AG09319 (cell line): ENCODE results near the gene KRT86.
"Not testable (repeated sequence)": the region's sequence is repeated elsewhere in the genome, so short reads cannot be mapped to it uniquely, and the experiment has no call there.

Experiments
- DNase-seq: peaks from one replicate; pipeline ENCODE4 v3.0.0-alpha.2; 2010; ENCODE audit warnings: low read depth; ENCODE audit errors: extremely low read depth
- CTCF ChIP-seq: IDR thresholded peaks from 2 replicates; pipeline ENCODE4 v1.5.1; 2011; ENCODE audit warnings: low read depth, mild to moderate bottlenecking, inconsistent platforms, low read length, moderate library complexity

Gene KRT86

GRCh38 chr12:52300796-52301691 is 26.6 kb downstream of the KRT86 start:
- no peak for DNase-seq
- no peak for TF ChIP-seq CTCF

DNA sequence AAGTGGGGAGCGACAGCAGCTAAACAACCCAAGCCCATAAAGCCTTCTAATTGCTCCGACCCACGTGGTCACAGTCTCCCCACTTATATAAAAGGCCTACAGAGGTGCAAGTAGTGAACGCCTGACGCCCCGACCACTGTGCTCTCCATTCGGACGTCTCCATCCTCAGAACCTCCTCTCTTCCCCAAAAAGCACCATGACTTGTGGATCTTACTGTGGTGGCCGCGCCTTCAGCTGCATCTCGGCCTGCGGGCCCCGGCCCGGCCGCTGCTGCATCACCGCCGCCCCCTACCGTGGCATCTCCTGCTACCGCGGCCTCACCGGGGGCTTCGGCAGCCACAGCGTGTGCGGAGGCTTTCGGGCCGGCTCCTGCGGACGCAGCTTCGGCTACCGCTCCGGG is 27.3 kb downstream of the KRT86 start:
- DNase-seq, result not testable (repeated sequence)

GRCh38 chr12:52302242-52302914 is 27.9 kb downstream of the KRT86 start:
- not testable (repeated sequence) for DNase-seq

GRCh38 chr12:52304941-52305411 is 30.5 kb downstream of the KRT86 start:
- not testable (repeated sequence) for DNase-seq

- no peak for DNase-seq
- TF ChIP-seq CTCF, result peak; percentile 14; the same call in 1 of the 2 replicates
Measured at GRCh38 chr12:52305921-52306705, 31.7 kb downstream of the KRT86 start.

GRCh38 chr12:52306731-52307130 is 32.3 kb downstream of the KRT86 start:
- TF ChIP-seq CTCF, result no peak
- no peak for DNase-seq

DNA sequence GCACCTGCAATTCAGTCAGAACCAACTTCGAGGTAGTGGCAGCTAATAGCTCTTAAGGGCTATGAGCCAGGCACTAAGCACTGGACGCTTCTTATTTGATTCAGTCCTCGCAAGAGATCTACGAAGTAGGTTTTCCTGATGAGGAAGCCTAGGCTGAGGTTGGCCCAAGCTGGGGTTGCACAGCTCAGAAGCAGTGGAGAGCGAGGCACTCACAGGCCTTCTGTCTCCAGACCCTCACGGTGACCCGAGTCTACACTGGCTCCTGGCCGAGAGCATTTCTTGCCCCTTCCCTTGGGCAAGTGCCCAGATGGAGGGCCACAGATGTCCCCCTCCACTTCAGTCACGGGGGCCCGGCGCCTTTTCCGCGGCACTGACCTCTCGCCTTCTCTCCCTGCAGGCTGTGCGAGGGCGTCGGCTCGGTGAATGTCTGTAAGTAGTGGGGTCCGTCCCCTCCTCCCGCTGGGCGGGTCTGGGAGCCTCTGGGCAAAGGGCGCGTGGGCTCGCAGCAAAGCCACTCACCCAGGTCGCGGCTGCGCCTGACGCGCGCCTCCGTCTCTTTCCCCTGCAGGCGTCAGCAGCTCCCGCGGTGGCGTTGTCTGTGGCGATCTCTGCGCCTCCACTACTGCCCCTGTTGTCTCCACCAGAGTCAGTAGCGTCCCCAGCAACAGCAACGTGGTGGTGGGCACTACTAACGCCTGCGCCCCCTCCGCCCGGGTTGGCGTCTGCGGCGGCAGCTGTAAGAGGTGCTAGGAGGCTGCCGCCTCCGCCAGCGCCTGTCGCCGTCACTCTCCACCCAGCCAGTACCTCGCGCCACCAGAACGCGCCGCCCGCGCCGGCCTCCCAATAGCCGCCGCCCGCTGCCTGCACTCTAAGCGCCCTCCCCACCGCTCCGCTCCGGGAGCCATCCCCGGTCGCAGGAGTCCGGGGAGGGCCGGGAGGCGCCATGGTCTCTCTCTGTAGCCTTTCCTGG is 33.7 kb downstream of the KRT86 start:
- DNase-seq, result peak; percentile 8
- no peak; the same call in 1 of the 2 replicates for TF ChIP-seq CTCF

- TF ChIP-seq CTCF, result no peak
- no peak for DNase-seq
Measured at GRCh38 chr12:52308806-52309425, 34.5 kb downstream of the KRT86 start.
